ENCODE results near the gene B3GALNT2. TPM values are rescaled to one million over a fixed set of nuclear protein-coding genes. Genes with fewer than 3 reads are reported as not detected.
"Not testable (repeated sequence)": the region's sequence is repeated elsewhere in the genome, so short reads cannot be mapped to it uniquely, and the experiment has no call there.

Gene B3GALNT2
- total RNA-seq, 2 donors from 2014 or later = 17.7 to 24.9 TPM

DNA sequence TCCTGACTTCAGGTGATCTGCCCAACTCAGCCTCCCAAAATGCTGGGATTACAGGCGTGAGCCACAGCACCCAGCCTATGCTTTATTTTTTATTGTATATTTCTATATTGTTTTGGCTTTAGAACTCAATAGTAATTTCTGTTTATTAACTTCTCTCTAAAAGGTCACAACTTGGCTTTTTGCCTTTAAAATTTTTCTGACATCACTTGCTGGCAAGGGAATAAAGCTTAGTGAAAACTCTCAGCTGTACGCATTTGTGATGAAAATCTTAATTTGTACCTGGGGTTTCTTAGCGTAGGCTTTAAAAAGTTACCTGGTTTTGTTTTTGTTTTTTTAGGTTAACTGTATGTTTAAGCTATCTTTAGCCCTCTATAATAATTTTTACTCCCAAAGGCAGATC lies 36.2 kb downstream of the B3GALNT2 start:
- Histone ChIP-seq H3K9ac (ENCODE audit: low read depth in 2 of 2, low read length in 2 of 2) (no peak overlapping the region), H3K4me1 (no peaks in the 10 kb centered on the region), H3K27ac (no peak overlapping the region), H3K27me3 (no peaks in the 10 kb centered on the region), H3K9me3 (no peaks in the 10 kb centered on the region), H3K4me3 (no peak overlapping the region), H3K36me3 (no peaks in the 10 kb centered on the region)
- no peak for DNase-seq
- intact Hi-C loops (cut with DNase I) = no loop called here
- TF ChIP-seq, protein P1, sequence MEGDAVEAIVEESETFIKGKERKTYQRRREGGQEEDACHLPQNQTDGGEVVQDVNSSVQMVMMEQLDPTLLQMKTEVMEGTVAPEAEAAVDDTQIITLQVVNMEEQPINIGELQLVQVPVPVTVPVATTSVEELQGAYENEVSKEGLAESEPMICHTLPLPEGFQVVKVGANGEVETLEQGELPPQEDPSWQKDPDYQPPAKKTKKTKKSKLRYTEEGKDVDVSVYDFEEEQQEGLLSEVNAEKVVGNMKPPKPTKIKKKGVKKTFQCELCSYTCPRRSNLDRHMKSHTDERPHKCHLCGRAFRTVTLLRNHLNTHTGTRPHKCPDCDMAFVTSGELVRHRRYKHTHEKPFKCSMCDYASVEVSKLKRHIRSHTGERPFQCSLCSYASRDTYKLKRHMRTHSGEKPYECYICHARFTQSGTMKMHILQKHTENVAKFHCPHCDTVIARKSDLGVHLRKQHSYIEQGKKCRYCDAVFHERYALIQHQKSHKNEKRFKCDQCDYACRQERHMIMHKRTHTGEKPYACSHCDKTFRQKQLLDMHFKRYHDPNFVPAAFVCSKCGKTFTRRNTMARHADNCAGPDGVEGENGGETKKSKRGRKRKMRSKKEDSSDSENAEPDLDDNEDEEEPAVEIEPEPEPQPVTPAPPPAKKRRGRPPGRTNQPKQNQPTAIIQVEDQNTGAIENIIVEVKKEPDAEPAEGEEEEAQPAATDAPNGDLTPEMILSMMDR (IDR thresholded peaks at IDR 0.05) = no peak

DNA sequence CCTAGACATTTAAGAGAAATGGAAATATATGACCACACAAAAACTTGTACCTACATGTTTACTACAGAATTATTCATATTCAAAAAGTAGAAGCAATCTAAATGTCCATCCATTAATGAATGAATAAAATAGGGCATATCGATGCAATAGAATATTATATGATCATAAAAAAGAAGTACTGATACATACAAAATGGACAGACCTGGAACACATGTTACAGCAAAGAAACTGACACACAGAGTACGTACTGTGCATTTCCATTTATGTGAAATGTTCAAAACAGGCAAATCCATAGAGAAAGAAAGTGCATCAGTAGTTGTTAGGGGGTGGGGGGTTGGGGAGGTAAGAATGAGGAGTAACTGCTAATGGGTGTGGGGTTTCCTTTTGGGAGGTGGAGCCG lies 39.2 kb downstream of the B3GALNT2 start:
- TF ChIP-seq, protein P1 (IDR thresholded peaks at IDR 0.05) = no peak
- H3K4me3 ChIP-seq = no peak overlapping the region

DNA sequence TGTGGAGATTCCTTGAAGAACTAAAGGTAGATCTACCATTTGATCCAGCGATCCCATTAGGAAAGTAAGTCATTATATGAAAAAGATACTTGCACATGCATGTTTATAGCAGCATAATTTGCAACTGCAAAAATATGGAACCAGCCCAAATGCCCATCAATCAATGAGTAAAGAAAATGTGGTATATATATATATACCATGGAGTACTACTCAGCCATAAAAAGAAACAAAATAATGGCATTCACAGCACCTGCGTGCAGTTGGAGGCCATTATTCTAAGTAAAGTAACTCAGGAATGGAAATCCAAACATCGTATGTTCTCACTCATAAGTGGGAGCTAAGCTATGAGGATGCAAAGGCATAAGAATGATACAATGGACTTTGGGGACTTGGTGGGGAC lies 41.4 kb downstream of the B3GALNT2 start:
- intact Hi-C loops (cut with DNase I); DNase-seq; H3K9ac ChIP-seq (ENCODE audit: low read depth in 2 of 2, low read length in 2 of 2); H3K9me3 ChIP-seq; H3K27ac ChIP-seq; H3K27me3 ChIP-seq; H3K4me3 ChIP-seq; H3K4me1 ChIP-seq; H3K36me3 ChIP-seq: not testable (repeated sequence)

More for the DNA sequence above, 39.2 kb downstream of the B3GALNT2 start:
- Histone ChIP-seq H3K27ac (no peak overlapping the region), H3K9me3 (no peaks in the 10 kb centered on the region), H3K9ac (ENCODE audit: low read depth in 2 of 2, low read length in 2 of 2) (no peak overlapping the region), H3K27me3 (no peaks in the 10 kb centered on the region), H3K36me3 (no peaks in the 10 kb centered on the region), H3K4me1 (no peaks in the 10 kb centered on the region)
- intact Hi-C loops (cut with DNase I) = no loop called here
- DNase-seq = no peak

DNA sequence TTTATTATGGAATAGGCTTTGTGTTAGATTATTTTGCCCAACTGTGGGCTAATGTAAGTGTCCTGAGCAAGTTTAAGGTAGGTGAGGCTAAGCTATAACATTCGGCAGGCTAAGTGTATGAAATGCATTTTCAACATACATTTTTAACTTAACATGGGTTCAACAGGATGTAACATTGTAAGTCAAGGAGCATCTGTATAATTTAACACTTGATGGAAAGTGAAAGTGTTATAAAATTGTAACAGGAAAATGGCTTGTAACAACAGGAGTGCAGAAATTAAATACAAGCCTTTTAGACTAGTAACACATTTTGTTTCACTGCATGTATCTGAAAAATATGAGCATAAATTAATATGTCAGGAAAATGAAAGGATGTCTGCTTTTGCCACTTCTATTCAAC lies 42.3 kb downstream of the B3GALNT2 start:
- no peak for DNase-seq
- H3K9ac ChIP-seq (ENCODE audit: low read depth in 2 of 2, low read length in 2 of 2) = no peak overlapping the region

DNA sequence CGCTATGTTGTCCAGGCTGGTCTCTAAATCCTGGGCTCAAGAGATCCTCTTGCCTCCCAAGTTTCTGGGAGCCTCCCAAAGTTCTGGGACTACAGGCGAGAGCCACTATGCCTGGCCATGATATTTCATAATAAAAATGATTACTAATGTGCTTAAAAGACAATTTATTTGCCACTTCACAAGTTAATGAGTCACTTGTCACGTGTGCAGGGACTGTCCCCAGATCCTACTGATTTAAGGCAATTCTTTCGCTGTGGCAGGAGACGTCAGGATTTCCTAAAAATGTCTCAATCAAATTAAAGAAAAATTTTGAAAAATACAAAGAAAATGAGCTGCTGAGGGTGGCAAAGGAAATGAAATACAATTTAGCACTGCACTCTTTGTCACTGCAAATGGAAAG lies 43.5 kb downstream of the B3GALNT2 start:
- intact Hi-C loops (cut with DNase I) = no loop called here
- H3K36me3 ChIP-seq = no peaks in the 10 kb centered on the region
- no peak overlapping the region for H3K9ac ChIP-seq (ENCODE audit: low read depth in 2 of 2, low read length in 2 of 2)
- H3K27me3 ChIP-seq = no peaks in the 10 kb centered on the region
- H3K27ac ChIP-seq = no peak overlapping the region
- H3K4me3 ChIP-seq = no peak overlapping the region
- TF ChIP-seq, protein P1 (IDR thresholded peaks at IDR 0.05) = no peak
- no peaks in the 10 kb centered on the region for H3K4me1 ChIP-seq
- DNase-seq = no peak
- no peaks in the 10 kb centered on the region for H3K9me3 ChIP-seq

More for the DNA sequence above, 42.3 kb downstream of the B3GALNT2 start:
- Histone ChIP-seq H3K9me3 (no peaks in the 10 kb centered on the region), H3K36me3 (no peaks in the 10 kb centered on the region), H3K27me3 (no peaks in the 10 kb centered on the region), H3K4me3 (no peak overlapping the region), H3K4me1 (no peaks in the 10 kb centered on the region), H3K27ac (no peak overlapping the region)
- TF ChIP-seq, protein P1 (IDR thresholded peaks at IDR 0.05) = no peak
- intact Hi-C loops (cut with DNase I) = no loop called here

DNA sequence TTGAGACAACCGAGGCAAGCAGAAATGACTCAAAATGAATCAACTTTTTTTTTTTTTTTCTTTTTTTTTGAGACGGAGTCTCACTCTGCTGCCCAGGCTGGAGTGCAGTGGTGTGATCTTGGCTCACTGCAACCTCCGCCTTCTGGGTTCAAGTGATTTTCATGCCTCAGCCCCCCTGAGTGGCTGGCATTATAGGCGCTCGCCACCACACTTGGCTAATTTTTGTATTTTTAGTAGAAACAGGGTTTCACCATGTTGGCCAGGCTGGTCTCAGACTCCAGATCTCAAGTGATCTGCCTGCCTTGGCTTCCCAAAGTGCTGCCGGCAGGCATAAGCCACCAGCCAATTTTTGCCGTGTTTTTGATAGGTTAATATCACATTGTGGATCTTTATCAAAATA lies 46.4 kb downstream of the B3GALNT2 start:
- H3K27me3 ChIP-seq; H3K9ac ChIP-seq (ENCODE audit: low read depth in 2 of 2, low read length in 2 of 2); H3K9me3 ChIP-seq; H3K4me3 ChIP-seq; H3K36me3 ChIP-seq; intact Hi-C loops (cut with DNase I); DNase-seq; H3K27ac ChIP-seq; H3K4me1 ChIP-seq: not testable (repeated sequence)

DNA sequence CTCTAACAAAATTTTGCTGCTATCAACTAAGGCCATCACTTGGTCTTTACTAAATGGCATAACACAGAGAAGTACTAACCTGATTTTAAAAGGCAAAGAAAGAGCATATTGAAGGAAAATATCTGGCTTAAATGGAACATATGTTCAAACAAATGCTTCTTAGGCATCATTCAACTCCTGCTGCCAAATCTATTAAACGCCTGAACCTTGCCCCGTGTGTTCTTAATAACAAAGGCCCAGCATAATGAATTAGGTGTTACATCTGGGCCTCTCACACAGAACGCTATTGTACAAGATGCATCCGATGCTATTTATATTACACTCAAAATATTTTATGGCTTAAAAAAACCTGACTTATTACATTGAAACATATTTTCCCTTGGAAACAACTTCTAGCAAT lies 48.4 kb downstream of the B3GALNT2 start:
- intact Hi-C loops (cut with DNase I) = no loop called here
- H3K27me3 ChIP-seq = no peaks in the 10 kb centered on the region
- H3K27ac ChIP-seq = no peak overlapping the region
- no peaks in the 10 kb centered on the region for H3K4me1 ChIP-seq
- TF ChIP-seq, protein P1 (IDR thresholded peaks at IDR 0.05) = no peak
- no peak overlapping the region for H3K4me3 ChIP-seq
- H3K36me3 ChIP-seq = no peaks in the 10 kb centered on the region
- H3K9me3 ChIP-seq = no peaks in the 10 kb centered on the region
- no peak for DNase-seq
- H3K9ac ChIP-seq (ENCODE audit: low read depth in 2 of 2, low read length in 2 of 2) = no peak overlapping the region
